Measurements from ENCODE around the gene ZBTB2.

DNA sequence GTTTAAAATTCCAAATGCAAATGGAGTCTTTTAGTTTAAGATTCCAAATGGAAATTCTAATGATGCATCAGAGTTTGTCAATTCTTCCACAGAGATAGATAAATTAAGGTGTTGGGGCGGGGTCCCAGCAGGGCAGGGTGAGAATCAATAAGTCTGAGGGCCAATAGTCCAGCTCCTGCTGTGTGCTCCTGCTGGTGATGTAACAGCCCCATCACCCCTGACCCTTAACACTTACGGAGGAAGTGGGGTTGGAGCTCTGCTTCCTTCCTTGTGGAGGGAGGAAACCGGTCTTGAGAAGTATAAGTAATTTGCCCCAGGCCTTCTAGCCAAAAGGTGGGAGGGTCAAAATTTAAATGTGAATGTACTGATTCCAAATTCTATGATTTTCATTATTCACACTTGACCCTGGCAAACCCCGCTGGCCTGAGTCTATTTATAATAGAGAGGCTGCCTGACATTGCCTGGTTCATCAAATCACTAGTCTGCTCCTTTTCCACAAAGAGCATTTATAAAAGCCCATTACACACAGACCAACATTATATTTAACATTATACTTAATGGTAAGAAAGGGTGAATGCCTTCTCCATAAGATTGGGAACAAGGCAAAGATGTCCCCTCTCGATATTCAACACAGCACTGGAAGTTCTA is 17.2 kb downstream of the ZBTB2 start:
- TF ChIP-seq POLR2A (IDR thresholded peaks at IDR 0.05) = no peak
- TF ChIP-seq, protein P1, sequence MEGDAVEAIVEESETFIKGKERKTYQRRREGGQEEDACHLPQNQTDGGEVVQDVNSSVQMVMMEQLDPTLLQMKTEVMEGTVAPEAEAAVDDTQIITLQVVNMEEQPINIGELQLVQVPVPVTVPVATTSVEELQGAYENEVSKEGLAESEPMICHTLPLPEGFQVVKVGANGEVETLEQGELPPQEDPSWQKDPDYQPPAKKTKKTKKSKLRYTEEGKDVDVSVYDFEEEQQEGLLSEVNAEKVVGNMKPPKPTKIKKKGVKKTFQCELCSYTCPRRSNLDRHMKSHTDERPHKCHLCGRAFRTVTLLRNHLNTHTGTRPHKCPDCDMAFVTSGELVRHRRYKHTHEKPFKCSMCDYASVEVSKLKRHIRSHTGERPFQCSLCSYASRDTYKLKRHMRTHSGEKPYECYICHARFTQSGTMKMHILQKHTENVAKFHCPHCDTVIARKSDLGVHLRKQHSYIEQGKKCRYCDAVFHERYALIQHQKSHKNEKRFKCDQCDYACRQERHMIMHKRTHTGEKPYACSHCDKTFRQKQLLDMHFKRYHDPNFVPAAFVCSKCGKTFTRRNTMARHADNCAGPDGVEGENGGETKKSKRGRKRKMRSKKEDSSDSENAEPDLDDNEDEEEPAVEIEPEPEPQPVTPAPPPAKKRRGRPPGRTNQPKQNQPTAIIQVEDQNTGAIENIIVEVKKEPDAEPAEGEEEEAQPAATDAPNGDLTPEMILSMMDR (IDR thresholded peaks at IDR 0.05) = no peak
